Suprapubic skin (tissue), 4 donors: ENCODE data around the gene CLIC2.
"Not testable (repeated sequence)": the region's sequence is repeated elsewhere in the genome, so short reads cannot be mapped to it uniquely, and the experiment has no call there.

Experiments
- CTCF ChIP-seq, 2 donors: fragments of 200-600 bp in 1 of 2; fragments of 450-650 bp in 1 of 2; sonication (generic) in 1 of 2; IDR thresholded peaks; one replicate each; pipeline ENCODE4 v1.5.1; 2016 to 2019; ENCODE audit warnings: antibody characterized with exemption in 2 of 2, mild to moderate bottlenecking in 1 of 2, moderate library complexity in 1 of 2
- EP300 ChIP-seq: sonication (generic); formaldehyde crosslinking; IDR thresholded peaks from one replicate; pipeline ENCODE4 v1.6.1; 2017; ENCODE audit warnings: antibody characterized with exemption
- POLR2A ChIP-seq, 2 donors: fragments of 450-650 bp; IDR thresholded peaks; one replicate each; pipeline ENCODE4 v1.6.1; 2017; ENCODE audit warnings: antibody characterized with exemption in 2 of 2, mild to moderate bottlenecking in 2 of 2, moderate library complexity in 2 of 2
- POLR2AphosphoS5 ChIP-seq, 3 donors: sonication (generic); formaldehyde crosslinking; IDR thresholded peaks; one replicate each; pipeline ENCODE4 v1.6.1; 2017; ENCODE audit warnings: antibody characterized with exemption in 3 of 3

- TF ChIP-seq CTCF (IDR thresholded peaks at IDR 0.05); EP300; POLR2AphosphoS5 (IDR thresholded peaks at IDR 0.05); POLR2A (IDR thresholded peaks at IDR 0.05): not testable (repeated sequence)
These were observed 66.4 kb downstream of the CLIC2 start for GRCh38 chrX:155267995-155268394.
